ENCODE data around the gene PRDM2. TPM values are rescaled to one million over a fixed set of nuclear protein-coding genes. Genes with fewer than 3 reads are reported as not detected.

The PRDM2 gene
- total RNA-seq, 1 experiment from 2014 or later: 64.2 TPM

- ChIA-PET CTCF (no interaction called here), POLR2A (ENCODE audit: low non-redundant PET) (interaction anchor here (0.7 kb wide), 1 partner anchor 88 kb away, joined by 3 read pairs; no protein-coding TSS in a partner anchor)
- Histone ChIP-seq H3K4me3 (ENCODE audit: low read depth, low read length, poor library complexity, severe bottlenecking) (no peak overlapping the region), H3K27me3 (replicated peaks; ENCODE audit: insufficient read depth, low read depth, low read length, poor library complexity) (no peaks in the 10 kb centered on the region), H3K36me3 (ENCODE audit: insufficient read depth, low read length, poor library complexity, severe bottlenecking) (peaks cover 54% of the 10 kb centered on the region), H3K9me3 (ENCODE audit: low read depth, low read length, poor library complexity, severe bottlenecking) (no peaks in the 10 kb centered on the region), H3K4me1 (ENCODE audit: insufficient read depth, low read length, poor library complexity, severe bottlenecking) (no peaks in the 10 kb centered on the region), H3K27ac (ENCODE audit: low read depth, low read length, poor library complexity, severe bottlenecking) (no peak overlapping the region)
- intact Hi-C loops (cut with micrococcal nuclease; ENCODE audit: unreplicated experiment): no loop called here
- BruUV-seq (replicated peaks): no TSS peak
- TF ChIP-seq CTCF (conservative IDR thresholded peaks at IDR 0.05; ENCODE audit: low read depth, low read length) (no peak), EZH2 (IDR thresholded peaks at IDR 0.05; ENCODE audit: borderline replicate concordance, low read depth, low read length, poor library complexity, severe bottlenecking) (no peak)
- no peak for DNase-seq (ENCODE audit: low spot score)
Observed at GRCh38 chr1:13779930-13780329, 79.9 kb downstream of the PRDM2 start.

GRCh38 chr1:13780780-13781179, 80.8 kb downstream of the PRDM2 start:
- no TSS peak for BruUV-seq (replicated peaks)
- Histone ChIP-seq H3K27ac (ENCODE audit: low read depth, low read length, poor library complexity, severe bottlenecking) (no peak overlapping the region), H3K4me1 (ENCODE audit: insufficient read depth, low read length, poor library complexity, severe bottlenecking) (no peaks in the 10 kb centered on the region), H3K9me3 (ENCODE audit: low read depth, low read length, poor library complexity, severe bottlenecking) (no peaks in the 10 kb centered on the region), H3K36me3 (ENCODE audit: insufficient read depth, low read length, poor library complexity, severe bottlenecking) (peaks cover 54% of the 10 kb centered on the region), H3K27me3 (replicated peaks; ENCODE audit: insufficient read depth, low read depth, low read length, poor library complexity) (no peaks in the 10 kb centered on the region), H3K4me3 (ENCODE audit: low read depth, low read length, poor library complexity, severe bottlenecking) (no peak overlapping the region)
- TF ChIP-seq CTCF (conservative IDR thresholded peaks at IDR 0.05; ENCODE audit: low read depth, low read length) (no peak), EZH2 (IDR thresholded peaks at IDR 0.05; ENCODE audit: borderline replicate concordance, low read depth, low read length, poor library complexity, severe bottlenecking) (no peak)
- DNase-seq (ENCODE audit: low spot score): no peak
- intact Hi-C loops (cut with micrococcal nuclease; ENCODE audit: unreplicated experiment): no loop called here
- CTCF ChIA-PET: no interaction called here
- POLR2A ChIA-PET (ENCODE audit: low non-redundant PET): no interaction called here

- H3K9me3 ChIP-seq (ENCODE audit: low read depth, low read length, poor library complexity, severe bottlenecking): no peaks in the 10 kb centered on the region
- H3K27ac ChIP-seq (ENCODE audit: low read depth, low read length, poor library complexity, severe bottlenecking): no peak overlapping the region
- BruUV-seq (replicated peaks): no TSS peak
- H3K4me1 ChIP-seq (ENCODE audit: insufficient read depth, low read length, poor library complexity, severe bottlenecking): no peaks in the 10 kb centered on the region
- no peak overlapping the region for H3K4me3 ChIP-seq (ENCODE audit: low read depth, low read length, poor library complexity, severe bottlenecking)
- ChIA-PET CTCF (no interaction called here), POLR2A (ENCODE audit: low non-redundant PET) (no interaction called here)
- TF ChIP-seq EZH2 (IDR thresholded peaks at IDR 0.05; ENCODE audit: borderline replicate concordance, low read depth, low read length, poor library complexity, severe bottlenecking) (no peak), CTCF (conservative IDR thresholded peaks at IDR 0.05; ENCODE audit: low read depth, low read length) (no peak)
- intact Hi-C loops (cut with micrococcal nuclease; ENCODE audit: unreplicated experiment): no loop called here
- no peak for DNase-seq (ENCODE audit: low spot score)
- no peaks in the 10 kb centered on the region for H3K27me3 ChIP-seq (replicated peaks; ENCODE audit: insufficient read depth, low read depth, low read length, poor library complexity)
- peaks cover 54% of the 10 kb centered on the region for H3K36me3 ChIP-seq (ENCODE audit: insufficient read depth, low read length, poor library complexity, severe bottlenecking)
Observed at GRCh38 chr1:13781228-13781627, 81.2 kb downstream of the PRDM2 start.
